Esophagus (tissue), 2 donors: ENCODE results near the gene ARL6. TPM values are rescaled to one million over a fixed set of nuclear protein-coding genes. Genes with fewer than 3 reads are reported as not detected.

Source experiments
- H3K27ac ChIP-seq, 2 donors: one replicate each; pipeline ENCODE4 v1.5.1; 2013; ENCODE audit warnings: low read depth in 2 of 2, mild to moderate bottlenecking in 2 of 2, inconsistent platforms in 1 of 2, low read length in 1 of 2, moderate library complexity in 1 of 2
- H3K27me3 ChIP-seq, 2 donors: one replicate each; pipeline ENCODE4 v1.6.1; 2013; ENCODE audit warnings: low read length in 2 of 2, control low read depth in 1 of 2, mild to moderate bottlenecking in 1 of 2; ENCODE audit not compliant: insufficient read depth in 2 of 2, control insufficient read depth in 1 of 2
- H3K36me3 ChIP-seq, 2 donors: one replicate each; pipeline ENCODE4 v1.6.1; 2013; ENCODE audit warnings: low read length in 1 of 2; ENCODE audit not compliant: control insufficient read depth in 2 of 2, insufficient read depth in 2 of 2
- H3K4me1 ChIP-seq, 2 donors: one replicate each; pipeline ENCODE4 v1.6.1; 2013; ENCODE audit warnings: low read length in 1 of 2; ENCODE audit not compliant: control insufficient read depth in 2 of 2, insufficient read depth in 2 of 2
- H3K4me3 ChIP-seq, 2 donors: one replicate each; pipeline ENCODE4 v1.5.1; 2013; ENCODE audit warnings: low read length in 2 of 2, mild to moderate bottlenecking in 2 of 2, low read depth in 1 of 2, moderate library complexity in 1 of 2
- H3K9me3 ChIP-seq, 2 donors: one replicate each; pipeline ENCODE4 v1.6.1; 2013; ENCODE audit warnings: mild to moderate bottlenecking in 2 of 2, low read depth in 1 of 2, low read length in 1 of 2, moderate library complexity in 1 of 2; ENCODE audit not compliant: control insufficient read depth in 2 of 2, insufficient read depth in 1 of 2
- WGBS, 2 donors: extraction: QIAGEN DNeasy Blood & Tissue Kit; methylation state at CpG; one replicate each; pipeline ENCODE4 v1.1.7; 2013; 5-methylcytosine and 5-hydroxymethylcytosine counted together
- polyA plus RNA-seq, 2 donors: library from polyadenylated mRNA; stranded (reverse); fragments of 200-250 nt; gene quantifications; one replicate each; pipeline ENCODE4 v1.2.3, GENCODE V29; 2013
- donor health status: healthy with polysubstance abuse.
- donor health status: Bipolar disorder and iron deficiency.

The ARL6 gene
- polyA plus RNA-seq, 2 donors = 1.5 to 2.0 TPM

DNA sequence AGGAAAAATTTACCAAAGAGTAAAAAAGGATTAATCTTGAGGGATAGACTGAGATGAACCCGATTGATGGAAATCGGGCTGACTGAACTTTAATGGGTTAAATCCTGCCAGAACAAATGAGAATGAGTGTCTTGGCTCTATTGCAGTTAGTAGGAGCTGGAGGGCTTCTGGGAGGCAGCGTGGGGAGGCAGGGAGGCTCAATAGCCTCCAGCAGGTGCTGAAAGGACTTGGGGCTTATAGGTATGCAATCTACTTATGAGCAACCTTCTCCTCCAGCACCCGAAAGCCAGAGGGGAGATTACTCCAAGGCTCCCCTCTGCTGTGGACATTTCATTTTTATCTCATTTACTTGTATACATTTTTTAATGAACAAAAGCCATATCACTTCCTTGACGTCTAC lies 56.2 kb downstream of the ARL6 start:
- no peaks in the 10 kb centered on the region for H3K36me3 ChIP-seq
- peak overlapping the region in 1 of 2 donors; percentile 71 for H3K4me3 ChIP-seq
- no peaks in the 10 kb centered on the region for H3K9me3 ChIP-seq
- peak overlapping the region in 1 of 2 donors; percentile 94 for H3K27ac ChIP-seq
- no peaks in the 10 kb centered on the region for H3K27me3 ChIP-seq
- 79 to 87% methylated on average over 5 of the region's 5 CpGs for WGBS, 2 donors
- H3K4me1 ChIP-seq = no peaks in the 10 kb centered on the region

DNA sequence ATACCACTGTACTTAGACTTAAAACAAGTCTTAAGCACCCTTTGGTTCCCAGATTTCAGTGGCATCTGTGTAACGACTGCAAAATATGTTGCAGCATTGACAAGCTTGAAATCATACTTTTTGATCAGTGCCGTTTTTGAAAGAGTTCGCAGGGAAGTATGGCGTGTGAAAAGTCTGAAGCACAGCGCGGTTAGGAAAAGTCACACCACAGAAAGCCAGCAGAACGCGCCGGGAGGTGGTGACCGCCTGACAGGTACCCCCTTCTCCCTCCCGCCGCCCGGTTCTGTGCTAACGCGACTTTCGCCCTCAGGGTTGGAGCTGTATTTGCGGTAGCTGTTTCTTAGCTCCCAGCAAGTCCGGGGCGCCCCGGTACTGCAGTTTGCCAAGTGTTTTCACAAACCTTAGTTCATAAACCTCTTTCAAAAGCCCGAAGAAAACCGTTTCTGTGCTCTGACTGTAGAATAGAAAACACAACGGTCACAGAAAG lies 56.8 kb downstream of the ARL6 start:
- WGBS, 2 donors = 0 to 1% methylated on average over 23 of the region's 23 CpGs
- H3K27ac ChIP-seq = peak overlapping the region; percentile 93 to 94
- H3K27me3 ChIP-seq = no peaks in the 10 kb centered on the region
- no peaks in the 10 kb centered on the region for H3K36me3 ChIP-seq
- H3K9me3 ChIP-seq = no peaks in the 10 kb centered on the region
- H3K4me3 ChIP-seq = peak overlapping the region; percentile 71 to 80
- H3K4me1 ChIP-seq = no peaks in the 10 kb centered on the region

DNA sequence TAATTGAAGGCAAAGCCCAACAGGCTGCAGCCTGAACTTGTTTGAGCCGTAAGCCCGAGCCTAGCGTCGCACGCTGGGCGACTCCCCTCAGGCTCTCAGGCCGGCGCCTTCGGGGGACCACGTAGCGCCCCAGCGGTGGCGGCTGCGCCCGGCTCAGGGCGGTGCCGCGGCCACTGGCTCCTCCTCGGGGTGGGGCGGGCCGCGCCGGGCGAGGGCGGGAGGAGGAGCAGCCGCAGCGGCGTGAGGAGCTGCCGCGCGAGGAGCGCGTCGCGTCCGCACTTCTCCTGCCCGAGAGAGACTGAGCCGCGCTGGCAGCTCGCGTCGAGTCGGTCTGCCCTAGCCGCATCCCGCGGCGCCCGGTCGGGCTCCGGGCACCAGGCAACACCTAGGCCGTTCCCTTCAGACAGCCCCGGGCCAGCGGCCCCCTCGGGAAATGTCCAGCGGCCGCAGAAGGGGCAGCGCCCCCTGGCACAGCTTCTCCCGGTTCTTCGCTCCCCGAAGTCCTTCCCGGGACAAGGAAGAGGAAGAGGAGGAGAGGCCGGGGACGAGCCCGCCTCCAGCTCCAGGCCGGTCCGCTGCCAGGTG lies 57.3 kb downstream of the ARL6 start, which contains the start of gene CRYBG3:
Gene CRYBG3 (plus strand): TSS at position 238 of the 585 bp plus-strand sequence. CDS start 196 bp downstream, at position 434.
- H3K36me3 ChIP-seq = no peaks in the 10 kb centered on the region
- peak within 1 kb of the TSS; percentile 93 to 94 for H3K27ac ChIP-seq
- 0 to 2% methylated on average over 44 to 66 of the region's 66 CpGs for WGBS, 2 donors
- H3K4me1 ChIP-seq = no peaks in the 10 kb centered on the region
- H3K27me3 ChIP-seq = no peaks in the 10 kb centered on the region
- H3K9me3 ChIP-seq = no peaks in the 10 kb centered on the region
- H3K4me3 ChIP-seq = peak within 1 kb of the TSS; percentile 71 to 80

DNA sequence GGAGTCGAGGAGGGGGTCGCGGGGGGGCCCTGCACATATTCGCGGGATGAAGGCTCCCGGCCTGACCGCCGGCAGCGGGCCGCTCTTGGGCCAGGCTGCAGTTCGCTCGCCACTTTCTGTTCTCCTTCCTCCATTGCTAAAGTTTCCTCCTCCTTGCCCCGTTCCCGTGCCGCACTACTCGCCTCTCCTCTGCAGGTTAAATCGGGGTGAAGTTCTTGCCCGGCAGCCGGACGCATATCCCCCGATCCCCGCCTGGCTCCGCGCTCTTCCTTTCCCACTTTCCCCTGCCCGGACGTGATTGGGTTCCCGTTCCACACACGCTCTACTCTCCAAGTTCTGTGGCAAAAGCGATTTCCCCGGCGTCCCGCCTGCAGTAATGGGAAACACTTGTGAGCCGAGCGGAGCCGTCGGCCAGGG lies 57.8 kb downstream of the ARL6 start:
- Histone ChIP-seq H3K27me3 (no peaks in the 10 kb centered on the region), H3K36me3 (no peaks in the 10 kb centered on the region), H3K9me3 (no peaks in the 10 kb centered on the region), H3K4me1 (no peaks in the 10 kb centered on the region), H3K27ac (peak overlapping the region; percentile 93 to 94), H3K4me3 (peak overlapping the region; percentile 71 to 80)
- 1% methylated on average over 26 to 36 of the region's 36 CpGs for WGBS, 2 donors

DNA sequence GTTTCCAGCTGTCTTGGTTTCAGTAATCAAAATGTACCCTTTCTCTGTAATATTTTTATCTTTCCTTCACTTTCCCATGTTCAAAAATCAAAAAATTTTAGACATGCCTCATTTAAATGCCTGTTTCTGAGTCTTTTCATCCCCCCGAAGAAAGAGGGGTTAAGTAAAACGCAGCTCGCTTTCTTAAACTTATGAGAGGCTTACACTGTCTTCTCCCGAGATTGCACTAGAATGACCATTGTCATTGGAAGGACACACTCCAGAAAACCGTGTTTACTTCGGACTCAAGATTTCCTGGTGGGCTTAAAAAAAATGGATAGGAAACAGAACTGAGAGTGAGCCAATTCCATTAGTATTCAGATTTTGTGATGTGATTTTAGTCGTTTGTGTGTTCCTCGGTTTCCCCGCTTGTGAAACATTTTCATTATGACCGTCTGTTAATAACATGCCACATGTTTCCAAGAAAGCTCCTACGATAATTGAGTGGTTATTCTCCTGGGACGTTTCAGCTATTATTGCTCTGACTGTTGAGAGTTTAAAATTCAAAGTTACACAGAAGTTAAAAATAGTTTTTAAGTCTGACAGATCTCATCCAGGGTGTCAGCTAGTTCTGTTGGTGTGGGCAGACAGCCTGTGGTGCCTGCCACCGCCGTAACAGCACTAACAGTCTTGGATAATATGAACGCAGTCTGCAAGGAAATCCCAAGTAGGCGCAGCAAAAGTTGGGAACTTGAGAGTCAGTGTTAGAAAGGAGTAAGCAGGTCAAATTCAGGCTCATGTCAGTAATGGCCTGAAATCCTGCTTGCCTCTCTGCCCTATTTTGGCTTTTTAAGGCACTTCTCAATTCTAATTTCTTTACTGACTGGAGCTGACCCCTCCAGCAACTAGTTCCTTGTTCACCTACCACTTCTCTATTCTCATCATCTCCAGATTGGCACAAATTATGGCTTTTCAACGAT lies 58.8 kb downstream of the ARL6 start:
- Histone ChIP-seq H3K4me1 (no peaks in the 10 kb centered on the region), H3K27ac (no peak overlapping the region), H3K9me3 (no peaks in the 10 kb centered on the region), H3K36me3 (no peaks in the 10 kb centered on the region), H3K27me3 (no peaks in the 10 kb centered on the region), H3K4me3 (peak overlapping the region; percentile 71 to 80)
- WGBS, 2 donors = 34 to 40% methylated on average over 17 of the region's 17 CpGs

DNA sequence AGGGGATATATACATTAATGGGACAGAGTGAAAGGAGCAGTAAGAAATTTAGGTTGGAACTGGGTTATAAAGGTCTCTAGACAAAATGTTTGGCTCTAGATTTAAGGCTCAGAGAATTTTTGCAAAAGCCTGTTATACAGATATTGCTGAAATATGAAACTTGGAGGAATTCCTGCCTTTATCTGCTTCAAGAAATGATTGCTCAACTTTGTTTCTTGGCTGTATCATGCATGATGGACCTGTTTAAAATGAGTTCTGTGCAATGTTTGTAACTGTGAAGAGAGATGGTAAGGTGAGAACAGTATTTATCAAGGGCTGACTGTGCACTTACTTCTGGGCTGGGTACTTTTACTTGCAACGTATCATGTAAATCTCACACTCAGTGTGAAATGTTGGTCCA lies 60.5 kb downstream of the ARL6 start:
- H3K4me1 ChIP-seq = no peaks in the 10 kb centered on the region
- WGBS, 2 donors = 86 to 92% methylated on average over 1 of the region's 1 CpG

DNA sequence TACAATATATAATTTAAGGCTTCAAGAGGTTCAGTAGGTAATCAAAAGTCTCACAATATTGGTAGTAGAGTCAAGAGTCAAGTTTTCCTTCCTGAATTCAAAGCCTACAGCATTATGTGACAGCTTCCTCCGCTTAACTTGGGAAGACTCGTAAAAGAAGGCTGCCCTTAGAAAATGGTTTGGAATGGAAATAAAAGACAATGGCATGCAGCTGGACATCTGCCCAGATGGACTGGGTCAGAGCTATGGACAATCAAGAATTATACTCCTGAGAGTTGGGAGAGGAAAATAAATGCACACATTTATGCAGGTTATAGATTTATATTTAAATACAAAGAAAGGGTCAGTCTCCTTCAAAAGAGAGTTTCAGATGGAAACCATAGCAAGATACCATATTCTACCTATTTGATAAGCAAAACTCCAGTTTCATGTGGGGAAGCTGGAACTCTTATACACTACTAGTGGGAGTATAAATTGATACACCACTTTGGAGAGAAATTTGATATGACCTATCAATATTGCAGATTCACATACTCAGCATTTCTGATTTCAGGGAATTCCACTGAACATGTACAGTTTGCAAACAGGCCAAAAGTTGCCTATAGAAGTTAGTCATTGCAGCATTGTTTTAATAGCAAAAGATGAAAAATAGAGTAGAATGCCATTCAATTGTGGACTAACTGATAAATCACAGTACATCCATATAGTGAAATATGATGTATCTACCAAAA lies 63.3 kb downstream of the ARL6 start:
- H3K27ac ChIP-seq = no peak overlapping the region
- no peaks in the 10 kb centered on the region for H3K9me3 ChIP-seq
- WGBS, 2 donors = 80 to 81% methylated on average over 2 of the region's 2 CpGs
- no peaks in the 10 kb centered on the region for H3K4me1 ChIP-seq
- H3K36me3 ChIP-seq = no peaks in the 10 kb centered on the region
- no peaks in the 10 kb centered on the region for H3K27me3 ChIP-seq
- no peak overlapping the region for H3K4me3 ChIP-seq

More for the DNA sequence above, 60.5 kb downstream of the ARL6 start:
- no peaks in the 10 kb centered on the region for H3K9me3 ChIP-seq
- no peaks in the 10 kb centered on the region for H3K36me3 ChIP-seq
- no peaks in the 10 kb centered on the region for H3K27me3 ChIP-seq
- H3K27ac ChIP-seq = no peak overlapping the region
- no peak overlapping the region for H3K4me3 ChIP-seq

DNA sequence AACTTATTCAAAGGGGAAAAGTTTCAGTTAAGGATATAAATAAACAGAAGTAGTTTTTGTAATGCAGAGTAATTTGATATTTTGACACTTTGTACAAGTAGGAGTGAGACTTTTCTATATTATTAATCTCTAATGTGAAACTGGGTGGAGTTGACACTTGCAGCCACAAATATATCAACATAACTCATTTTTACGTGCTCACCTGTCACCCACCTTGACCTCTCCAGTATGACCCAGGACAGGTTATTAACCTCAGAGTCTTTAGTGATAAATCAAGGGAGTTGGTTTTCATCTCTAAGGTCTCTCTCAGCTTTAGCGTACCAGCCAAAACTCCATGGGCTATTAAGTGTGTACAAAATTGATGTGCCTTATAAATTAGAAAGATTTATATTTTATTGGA lies 64.6 kb downstream of the ARL6 start:
- no peak overlapping the region for H3K27ac ChIP-seq
- 74 to 84% methylated on average over 2 of the region's 2 CpGs for WGBS, 2 donors
- no peaks in the 10 kb centered on the region for H3K9me3 ChIP-seq
- no peaks in the 10 kb centered on the region for H3K4me1 ChIP-seq
- no peak overlapping the region for H3K4me3 ChIP-seq
- H3K36me3 ChIP-seq = no peaks in the 10 kb centered on the region
- H3K27me3 ChIP-seq = no peaks in the 10 kb centered on the region

- H3K36me3 ChIP-seq = no peaks in the 10 kb centered on the region
- H3K4me1 ChIP-seq = no peaks in the 10 kb centered on the region
- 57 to 59% methylated on average over 2 of the region's 2 CpGs for WGBS, 2 donors
- no peak overlapping the region for H3K4me3 ChIP-seq
- no peaks in the 10 kb centered on the region for H3K9me3 ChIP-seq
- no peak overlapping the region for H3K27ac ChIP-seq
- H3K27me3 ChIP-seq = no peaks in the 10 kb centered on the region
Observed at GRCh38 chr3:97830638-97831037, 66.1 kb downstream of the ARL6 start.
